Neural cell (in vitro differentiated cells): ENCODE results near the gene CNTNAP2.

Source experiments
- CTCF ChIP-seq: fragments of 450-650 bp; IDR thresholded peaks from 2 replicates; pipeline ENCODE4 v1.5.1; 2014; ENCODE audit warnings: antibody characterized with exemption, mild to moderate bottlenecking, moderate library complexity; ENCODE audit not compliant: poor library complexity, severe bottlenecking
- EZH2 ChIP-seq: fragments of 200-600, 300-800 bp; shearing (Covaris generic), sonication (generic); IDR thresholded peaks from 2 replicates; pipeline ENCODE4 v1.6.1; 2014; ENCODE audit warnings: antibody characterized with exemption, low read length, borderline replicate concordance, mild to moderate bottlenecking; ENCODE audit not compliant: insufficient read depth, poor library complexity, severe bottlenecking
- RAD21 ChIP-seq: fragments of 450-650 bp; conservative IDR thresholded peaks from 2 replicates; pipeline ENCODE4 v1.6.1; 2014; ENCODE audit warnings: antibody characterized with exemption, mild to moderate bottlenecking, moderate library complexity

DNA sequence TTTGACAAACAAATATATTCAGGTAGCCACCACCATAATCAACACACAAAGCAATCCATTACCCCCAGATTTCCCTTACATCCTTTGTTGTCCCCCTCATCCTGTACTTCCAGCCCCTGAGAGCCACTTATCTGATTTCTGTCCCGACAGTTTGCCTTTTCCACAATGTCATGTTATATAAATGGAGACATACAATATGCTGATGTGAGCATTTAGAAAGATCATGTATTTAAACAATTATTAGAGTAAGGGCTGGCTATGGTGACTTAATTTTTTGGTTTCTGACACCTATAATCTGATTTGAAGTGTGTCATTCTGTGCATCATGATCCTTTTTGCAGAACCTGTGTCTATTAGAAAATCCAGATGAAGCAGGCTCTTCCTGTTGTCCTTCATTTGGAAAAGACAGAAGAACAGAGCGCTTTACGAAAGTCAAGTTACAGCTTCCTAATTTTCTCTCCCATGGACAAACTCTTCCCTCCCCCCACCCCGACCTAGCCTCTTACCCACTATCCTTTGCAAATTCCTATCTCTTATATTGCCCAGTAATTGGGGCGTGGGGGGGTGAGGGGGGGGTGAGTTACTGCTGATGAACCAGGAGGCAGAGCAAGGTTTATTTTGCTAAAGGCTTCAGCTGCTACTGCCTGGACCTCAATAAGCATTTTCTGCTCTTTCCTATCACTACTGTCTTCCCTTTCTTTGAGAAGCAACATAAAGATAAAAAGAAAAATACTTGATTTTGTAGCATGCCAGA lies 2221.6 kb downstream of the CNTNAP2 start:
- TF ChIP-seq RAD21 (no peak), EZH2 (no peak), CTCF (no peak)
